NCI-H1694 treated with DMSO at 0.1 percent for 48 hours (cell line): ENCODE data around the gene PITRM1.
"Not testable (repeated sequence)": the region's sequence is repeated elsewhere in the genome, so short reads cannot be mapped to it uniquely, and the experiment has no call there.

Experiments
- DNase-seq: peaks from one replicate; lab custom pipeline; 2025; lab: John Stamatoyannopoulos, UW

PITRM1 gene

GRCh38 chr10:3198900-3199299 lies 26.3 kb upstream of the PITRM1 start:
- DNase-seq: no peak

DNA sequence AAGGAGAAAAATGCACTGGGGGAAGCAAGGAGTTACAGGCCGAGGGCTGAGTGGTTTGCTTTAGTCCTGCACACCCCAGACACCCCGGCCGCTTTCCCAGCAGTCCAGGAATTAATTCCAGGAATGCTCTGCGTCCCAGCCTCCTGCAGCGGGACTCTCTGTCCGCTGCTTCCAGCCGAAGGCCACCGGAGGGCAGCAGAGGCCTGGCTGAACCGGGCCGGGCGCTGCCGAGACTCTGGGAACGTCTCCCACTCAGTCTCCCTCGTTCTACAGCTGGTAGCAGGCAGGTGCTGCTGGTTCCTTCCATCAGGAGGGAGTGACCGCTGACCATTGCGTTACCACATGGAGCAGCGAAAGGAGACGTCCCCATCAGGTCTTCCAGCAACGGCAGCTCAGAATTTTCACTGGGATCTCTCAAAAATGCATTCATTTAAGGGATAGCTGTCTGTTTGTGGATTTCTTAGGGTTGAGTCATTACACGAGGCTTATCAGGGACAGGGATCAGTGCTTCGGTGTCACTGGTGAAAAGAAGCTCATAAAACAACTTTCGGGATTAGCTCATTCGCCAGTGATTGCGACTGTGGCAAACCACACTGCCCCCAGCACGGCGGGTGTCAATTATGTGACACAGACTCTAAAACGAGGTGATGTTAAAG lies 24.9 kb upstream of the PITRM1 start:
- no peak for DNase-seq

- no peak for DNase-seq
These were observed 24.4 kb upstream of the PITRM1 start for GRCh38 chr10:3196958-3197347.

GRCh38 chr10:3196482-3196881 lies 23.9 kb upstream of the PITRM1 start:
- no peak for DNase-seq

- DNase-seq: no peak
These were observed 23.1 kb upstream of the PITRM1 start for GRCh38 chr10:3195726-3196125.

- no peak for DNase-seq
These were observed 22.7 kb upstream of the PITRM1 start for GRCh38 chr10:3195286-3195685.

- no peak for DNase-seq
These were observed 22.3 kb upstream of the PITRM1 start for GRCh38 chr10:3194871-3195270.

GRCh38 chr10:3193751-3194150 lies 21.2 kb upstream of the PITRM1 start:
- DNase-seq: no peak

- peak; percentile 3 for DNase-seq
These were observed 20.5 kb upstream of the PITRM1 start for GRCh38 chr10:3192856-3193635.

DNA sequence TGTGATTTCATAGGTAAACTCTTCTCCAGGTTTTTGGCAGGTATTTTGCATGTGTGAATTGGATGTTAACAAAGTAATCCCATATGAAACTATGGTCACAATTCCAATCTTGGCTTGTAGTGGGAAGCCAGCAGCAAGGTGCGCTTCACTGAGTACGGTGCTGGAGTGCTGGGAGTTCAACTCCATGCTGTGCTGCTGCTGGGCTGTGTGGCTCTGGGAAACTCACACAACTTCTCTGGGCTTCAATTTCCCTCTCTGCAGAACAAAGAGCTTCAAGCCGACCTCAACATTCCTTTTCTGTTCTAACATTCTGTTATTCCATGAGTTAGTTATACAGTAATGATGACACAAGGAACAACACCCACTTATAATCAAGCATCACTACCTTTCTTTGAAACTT lies 18.2 kb upstream of the PITRM1 start:
- DNase-seq: no peak

GRCh38 chr10:3187229-3187628 lies 14.6 kb upstream of the PITRM1 start:
- not testable (repeated sequence) for DNase-seq

- DNase-seq: no peak
These were observed 13.8 kb upstream of the PITRM1 start for GRCh38 chr10:3186368-3186767.

GRCh38 chr10:3185386-3185785 lies 12.8 kb upstream of the PITRM1 start:
- DNase-seq: no peak

DNA sequence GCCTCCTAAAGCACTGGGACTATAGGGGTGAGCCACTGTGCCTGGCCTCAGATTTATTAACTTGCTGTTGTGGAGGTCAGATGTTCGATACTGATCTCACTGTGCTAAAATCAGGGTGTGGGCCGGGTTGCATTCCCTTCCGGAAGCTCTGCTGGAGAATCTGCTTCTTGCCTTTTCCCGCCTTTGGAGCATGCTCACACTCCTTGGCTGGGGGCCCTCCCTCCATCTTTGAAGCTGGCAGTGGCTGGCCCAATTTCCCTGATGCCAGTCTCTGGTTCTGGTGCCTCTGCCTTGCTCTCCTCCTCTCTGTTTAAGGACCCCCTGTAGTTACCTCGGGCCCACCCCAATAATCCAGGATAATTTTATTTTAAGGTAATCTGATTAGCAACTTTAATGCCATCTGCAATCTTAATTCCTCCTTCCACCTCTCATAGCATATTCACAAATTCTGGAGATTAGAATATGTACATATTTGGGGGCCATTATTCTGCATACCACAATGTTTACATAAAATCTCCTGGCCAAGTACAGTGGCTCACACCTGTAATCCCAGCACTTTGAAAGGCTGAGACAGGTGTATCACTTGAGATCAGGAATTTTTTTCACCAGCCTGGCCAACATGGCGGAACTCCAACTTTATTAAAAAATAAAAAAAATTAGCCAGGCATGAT lies 7.9 kb upstream of the PITRM1 start:
- no peak for DNase-seq

GRCh38 chr10:3179174-3179573 lies 6.6 kb upstream of the PITRM1 start:
- no peak for DNase-seq

DNA sequence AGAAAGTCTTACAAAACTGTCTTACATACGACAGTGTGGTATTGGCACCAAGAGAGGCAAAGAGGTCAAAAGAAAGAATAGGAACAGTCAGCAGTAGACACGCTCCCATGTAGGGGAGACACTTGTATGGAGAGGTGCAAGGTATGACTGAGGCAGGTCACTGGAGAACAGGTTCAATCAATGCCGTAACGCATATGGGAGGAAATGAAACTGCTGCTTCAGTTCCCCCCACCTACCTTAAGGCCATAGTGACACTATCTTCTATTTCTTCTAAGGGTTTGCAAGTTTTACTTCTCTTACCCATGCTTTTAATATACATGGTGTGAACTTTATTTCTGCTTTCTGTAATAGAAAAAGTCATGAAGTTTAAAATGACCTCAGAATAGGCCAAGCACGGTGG lies 5.5 kb upstream of the PITRM1 start:
- no peak for DNase-seq

GRCh38 chr10:3173171-3173878 lies 743 bp upstream of the PITRM1 start:
- peak; percentile 33 for DNase-seq

DNA sequence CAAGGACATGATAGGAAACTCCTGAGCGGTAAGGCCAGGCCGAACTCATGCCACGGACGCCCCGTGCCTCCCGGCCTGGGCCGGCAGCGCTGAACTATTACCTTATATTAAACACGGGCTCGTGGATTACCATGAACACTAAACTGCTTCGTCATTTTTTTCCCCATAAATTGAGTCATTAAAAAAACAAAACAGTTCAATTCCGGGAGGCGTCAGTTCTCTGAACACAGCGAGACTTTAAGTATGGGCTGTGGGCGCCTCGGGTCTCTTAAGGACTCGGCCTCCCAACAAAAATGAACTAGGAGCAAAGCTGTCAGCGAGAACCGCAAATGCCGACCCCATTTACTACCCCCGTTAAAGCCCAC lies 519 bp downstream of the PITRM1 start:
- no peak for DNase-seq

DNA sequence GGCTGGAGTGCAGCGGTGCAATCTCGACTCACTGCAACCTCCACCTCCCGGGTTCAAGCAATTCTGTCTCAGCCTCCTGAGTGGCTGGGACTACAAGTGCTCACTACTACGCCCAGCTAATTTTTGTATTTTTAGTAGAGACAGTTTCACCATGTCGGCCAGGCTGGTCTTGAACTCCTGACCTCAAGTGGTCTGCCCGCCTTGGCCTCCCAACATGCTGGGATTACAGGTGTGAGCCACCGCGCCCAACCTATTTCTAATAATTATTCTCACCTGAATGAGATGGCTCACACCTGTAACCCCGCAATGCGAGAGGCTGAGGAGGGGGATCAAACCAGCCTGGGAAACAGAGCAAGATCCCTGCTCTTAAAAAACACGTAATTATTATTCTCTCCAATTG lies 1.1 kb downstream of the PITRM1 start:
- DNase-seq: not testable (repeated sequence)

DNA sequence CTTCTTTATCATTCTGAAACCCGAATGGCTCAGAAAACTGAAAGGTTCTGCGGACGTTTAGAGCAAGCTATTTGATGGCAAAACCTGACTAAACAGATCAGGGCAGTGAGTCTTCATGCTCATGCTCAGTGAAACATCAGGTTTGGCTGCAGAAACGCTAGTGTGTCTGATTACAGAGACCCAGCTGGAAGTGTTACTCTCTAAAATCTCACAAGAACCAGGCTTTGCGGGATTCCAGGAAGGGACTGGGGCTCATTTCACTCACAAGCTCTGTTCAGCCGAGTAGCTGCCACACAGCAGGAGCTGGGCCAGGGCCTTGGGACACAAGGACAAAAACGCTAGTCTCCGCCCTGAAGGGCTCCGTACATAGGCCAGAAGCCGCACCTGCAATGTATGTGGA lies 2.9 kb downstream of the PITRM1 start:
- no peak for DNase-seq

DNA sequence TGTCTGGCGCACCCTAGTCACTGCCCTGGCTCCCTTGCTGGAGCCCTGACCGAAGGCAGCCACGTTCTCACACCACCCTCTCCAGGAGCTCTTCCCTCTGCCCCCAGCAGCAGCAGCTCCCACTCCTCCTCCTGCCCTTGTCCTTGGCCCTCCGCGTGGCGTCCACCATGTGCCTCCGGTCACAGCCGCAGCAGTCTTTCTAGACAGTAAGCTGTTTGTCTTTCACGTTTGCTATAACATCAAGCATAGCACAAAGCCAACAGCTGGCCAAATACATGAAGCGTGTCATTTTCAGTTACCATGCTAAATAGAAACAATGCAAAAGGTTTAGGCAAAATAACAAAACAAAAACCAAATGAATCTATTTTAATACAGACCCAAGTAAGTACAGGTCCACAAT lies 3.3 kb downstream of the PITRM1 start:
- DNase-seq: no peak

GRCh38 chr10:3167611-3168330 lies 4.8 kb downstream of the PITRM1 start:
- no peak for DNase-seq
